BLaER1 (cell line): ENCODE measurements around the gene TMEM161A.
A peak's percentile ranks its signal among the peaks of the same experiment; 100 is the strongest.

Experiments
- H3K27ac ChIP-seq: shearing (Covaris generic); formaldehyde crosslinking; 2 replicates; pipeline ENCODE4 v1.8.1; 2022
- H3K27me3 ChIP-seq: shearing (Covaris generic); formaldehyde crosslinking; 2 replicates; pipeline ENCODE4 v1.8.1; 2022
- H3K36me3 ChIP-seq: shearing (Covaris generic); formaldehyde crosslinking; 2 replicates; pipeline ENCODE4 v1.8.1; 2022
- H3K4me1 ChIP-seq: shearing (Covaris generic); formaldehyde crosslinking; 2 replicates; pipeline ENCODE4 v1.8.1; 2022
- H3K4me2 ChIP-seq: shearing (Covaris generic); formaldehyde crosslinking; 2 replicates; pipeline ENCODE4 v1.8.1; 2022
- H3K4me3 ChIP-seq: shearing (Covaris generic); formaldehyde crosslinking; 2 replicates; pipeline ENCODE4 v1.8.1; 2022
- H3K9ac ChIP-seq: shearing (Covaris generic); formaldehyde crosslinking; 2 replicates; pipeline ENCODE4 v1.8.1; 2022
- H3K9me3 ChIP-seq: shearing (Covaris generic); formaldehyde crosslinking; 2 replicates; pipeline ENCODE4 v1.8.1; 2022
- H4K20me1 ChIP-seq: shearing (Covaris generic); formaldehyde crosslinking; 2 replicates; pipeline ENCODE4 v1.8.1; 2022
- Cebpa-rat ChIP-seq: shearing (Covaris generic); IDR thresholded peaks from 2 replicates; pipeline ENCODE4 v1.8.1; 2022

TMEM161A gene

DNA sequence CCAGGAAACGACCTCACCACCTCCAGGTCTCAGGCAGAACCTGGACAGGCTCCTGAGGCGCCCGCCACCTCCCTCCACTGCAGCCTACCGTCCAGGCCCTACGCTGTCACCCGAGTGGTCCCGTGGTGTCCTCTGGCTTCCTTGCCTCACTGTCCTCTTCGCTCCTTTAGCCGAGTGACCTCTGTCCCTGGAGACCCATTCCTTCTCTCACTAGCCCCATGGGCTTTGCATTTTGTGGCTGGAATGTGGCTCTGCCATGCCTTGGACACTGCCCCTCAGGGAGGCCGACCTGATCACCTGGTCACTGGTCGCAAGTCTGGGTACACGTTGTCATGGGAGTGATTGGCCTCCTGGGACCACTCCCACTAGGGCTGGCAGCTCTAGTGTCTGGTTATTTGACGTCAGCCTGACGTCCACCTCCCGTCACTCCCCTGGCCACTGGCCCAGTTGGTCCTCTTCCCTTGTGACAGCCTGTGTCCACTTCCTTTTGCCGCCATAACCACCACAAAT lies 56.6 kb downstream of the TMEM161A start:
- H3K4me3 ChIP-seq: no peak overlapping the region
- no peaks in the 10 kb centered on the region for H3K9me3 ChIP-seq
- peaks cover 20% of the 10 kb centered on the region for H3K4me1 ChIP-seq
- no peaks in the 10 kb centered on the region for H3K27me3 ChIP-seq
- H3K4me2 ChIP-seq: no peak overlapping the region
- no peak overlapping the region for H3K27ac ChIP-seq
- H3K36me3 ChIP-seq: peaks cover 88% of the 10 kb centered on the region
- peaks cover 57% of the 10 kb centered on the region for H4K20me1 ChIP-seq
- TF ChIP-seq Cebpa-rat: no peak
- no peak overlapping the region for H3K9ac ChIP-seq

GRCh38 chr19:19079571-19079970 lies 58.7 kb downstream of the TMEM161A start:
- no peak overlapping the region for H3K4me3 ChIP-seq
- no peak overlapping the region for H3K27ac ChIP-seq
- H3K36me3 ChIP-seq: peaks cover 93% of the 10 kb centered on the region
- TF ChIP-seq Cebpa-rat: no peak
- H3K9ac ChIP-seq: no peak overlapping the region
- H4K20me1 ChIP-seq: peaks cover 67% of the 10 kb centered on the region
- no peak overlapping the region for H3K4me2 ChIP-seq
- no peaks in the 10 kb centered on the region for H3K27me3 ChIP-seq
- no peaks in the 10 kb centered on the region for H3K9me3 ChIP-seq
- H3K4me1 ChIP-seq: peaks cover 22% of the 10 kb centered on the region

- TF ChIP-seq Cebpa-rat: no peak
- peaks cover 95% of the 10 kb centered on the region for H3K36me3 ChIP-seq
- H3K27ac ChIP-seq: no peak overlapping the region
- peaks cover 75% of the 10 kb centered on the region for H4K20me1 ChIP-seq
- H3K9ac ChIP-seq: no peak overlapping the region
- H3K27me3 ChIP-seq: no peaks in the 10 kb centered on the region
- no peaks in the 10 kb centered on the region for H3K9me3 ChIP-seq
- no peak overlapping the region for H3K4me2 ChIP-seq
- H3K4me1 ChIP-seq: peaks cover 27% of the 10 kb centered on the region
- no peak overlapping the region for H3K4me3 ChIP-seq
These were observed 59.5 kb downstream of the TMEM161A start for GRCh38 chr19:19078801-19079200.

GRCh38 chr19:19077103-19077502 lies 61.2 kb downstream of the TMEM161A start:
- Histone ChIP-seq H3K36me3 (peaks cover 94% of the 10 kb centered on the region), H3K27ac (no peak overlapping the region)

DNA sequence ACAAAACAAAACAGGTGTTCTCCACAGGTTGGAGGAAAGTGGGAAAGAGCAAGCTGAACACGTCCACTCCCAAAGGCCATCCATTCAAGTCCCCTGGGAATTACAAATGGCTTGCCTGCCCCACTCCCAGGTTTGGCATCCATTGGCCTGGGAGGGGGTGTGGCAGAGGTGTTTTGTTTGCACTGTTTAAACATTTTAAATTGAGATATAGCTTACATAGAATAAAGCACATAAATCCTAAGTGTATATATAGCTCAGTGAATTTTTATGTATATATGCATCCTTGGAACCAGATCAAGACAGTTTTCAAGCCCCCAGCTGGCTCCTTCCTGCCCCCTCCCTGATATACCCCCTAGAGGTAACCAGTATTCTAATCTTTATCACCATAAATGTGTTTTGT lies 61.8 kb downstream of the TMEM161A start:
- H3K9ac ChIP-seq: no peak overlapping the region
- H4K20me1 ChIP-seq: peaks cover 63% of the 10 kb centered on the region

More at GRCh38 chr19:19077103-19077502, 61.2 kb downstream of the TMEM161A start:
- Histone ChIP-seq H3K9ac (no peak overlapping the region), H3K4me2 (peak overlapping the region; percentile 39), H3K4me3 (no peak overlapping the region), H4K20me1 (peaks cover 69% of the 10 kb centered on the region), H3K4me1 (peaks cover 41% of the 10 kb centered on the region), H3K27me3 (no peaks in the 10 kb centered on the region), H3K9me3 (no peaks in the 10 kb centered on the region)
- peak; percentile 60 for TF ChIP-seq Cebpa-rat

DNA sequence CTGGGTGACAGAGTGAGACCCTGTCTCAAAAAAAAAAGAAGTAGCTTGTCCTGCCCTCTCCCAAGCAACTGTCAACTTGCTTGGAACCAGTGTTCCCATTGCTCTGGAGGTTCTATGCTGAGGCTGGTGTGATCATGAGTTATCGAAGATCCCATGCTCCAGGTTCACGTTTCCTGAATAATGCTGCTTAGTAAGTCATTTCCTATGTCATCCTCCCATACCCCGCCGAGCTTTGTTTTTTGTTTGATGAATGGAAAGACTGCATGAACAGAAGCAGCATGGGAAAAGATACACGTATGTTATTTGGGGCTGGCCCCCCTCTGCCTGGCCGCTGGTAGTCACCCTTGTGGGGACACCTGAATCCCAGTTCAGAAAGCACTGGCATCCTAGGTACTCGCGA lies 63.2 kb downstream of the TMEM161A start:
- no peak overlapping the region for H3K4me3 ChIP-seq
- peaks cover 45% of the 10 kb centered on the region for H3K4me1 ChIP-seq
- H3K27me3 ChIP-seq: no peaks in the 10 kb centered on the region
- H4K20me1 ChIP-seq: peaks cover 49% of the 10 kb centered on the region
- H3K4me2 ChIP-seq: no peak overlapping the region
- no peak overlapping the region for H3K27ac ChIP-seq
- H3K36me3 ChIP-seq: peaks cover 94% of the 10 kb centered on the region
- no peak for TF ChIP-seq Cebpa-rat
- no peak overlapping the region for H3K9ac ChIP-seq
- H3K9me3 ChIP-seq: no peaks in the 10 kb centered on the region

More for the DNA sequence above, 61.8 kb downstream of the TMEM161A start:
- no peak for TF ChIP-seq Cebpa-rat
- Histone ChIP-seq H3K27ac (no peak overlapping the region), H3K4me1 (peaks cover 42% of the 10 kb centered on the region), H3K36me3 (peaks cover 93% of the 10 kb centered on the region), H3K4me3 (no peak overlapping the region), H3K9me3 (no peaks in the 10 kb centered on the region), H3K27me3 (no peaks in the 10 kb centered on the region), H3K4me2 (peak overlapping the region; percentile 39; the same call in 1 of the 2 replicates)

- peaks cover 42% of the 10 kb centered on the region for H4K20me1 ChIP-seq
- H3K4me1 ChIP-seq: peaks cover 49% of the 10 kb centered on the region
- H3K4me2 ChIP-seq: no peak overlapping the region
- no peaks in the 10 kb centered on the region for H3K27me3 ChIP-seq
- H3K9me3 ChIP-seq: no peaks in the 10 kb centered on the region
- H3K4me3 ChIP-seq: no peak overlapping the region
- H3K27ac ChIP-seq: no peak overlapping the region
- TF ChIP-seq Cebpa-rat: no peak
- no peak overlapping the region for H3K9ac ChIP-seq
- peaks cover 86% of the 10 kb centered on the region for H3K36me3 ChIP-seq
These were observed 63.9 kb downstream of the TMEM161A start for GRCh38 chr19:19074196-19074882.

DNA sequence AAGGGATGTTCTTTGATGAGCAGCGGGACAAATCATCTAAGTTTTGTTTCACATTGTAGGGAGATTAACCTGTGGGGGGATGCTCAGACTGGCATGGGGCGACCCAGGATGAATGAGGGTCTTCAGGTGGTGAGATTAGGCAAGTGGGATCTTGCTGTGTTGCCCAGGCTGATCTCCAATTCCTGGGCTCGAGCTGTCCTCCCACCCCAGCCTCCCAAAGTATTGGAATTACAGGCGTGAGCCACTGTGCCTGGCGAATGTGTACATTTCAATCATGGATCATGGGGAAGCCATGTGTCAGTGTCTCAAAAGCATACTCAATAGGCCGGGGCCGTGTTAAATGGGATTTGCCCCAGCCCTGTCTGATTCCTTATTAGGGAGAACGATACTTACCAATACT lies 66.4 kb downstream of the TMEM161A start:
- Histone ChIP-seq H3K4me2 (peak overlapping the region; percentile 19; the same call in 1 of the 2 replicates), H3K27me3 (no peaks in the 10 kb centered on the region), H3K36me3 (peaks cover 64% of the 10 kb centered on the region), H3K9me3 (no peaks in the 10 kb centered on the region), H3K9ac (no peak overlapping the region), H3K27ac (no peak overlapping the region), H3K4me1 (peaks cover 63% of the 10 kb centered on the region), H4K20me1 (peaks cover 24% of the 10 kb centered on the region), H3K4me3 (no peak overlapping the region)
- no peak for TF ChIP-seq Cebpa-rat
